Activated CD8-positive, alpha-beta memory T cell treated with anti-CD3 and anti-CD28 coated beads, Interleukin-2, amount 50 U/mL, for 48 hours (primary cell): ENCODE data around the gene FAHD2B.
"Not testable (repeated sequence)": the region's sequence is repeated elsewhere in the genome, so short reads cannot be mapped to it uniquely, and the experiment has no call there.

ENCODE experiments used
- DNase-seq: peaks from one replicate; pipeline ENCODE4 v3.0.0-alpha.2; 2020

The FAHD2B gene, protein sequence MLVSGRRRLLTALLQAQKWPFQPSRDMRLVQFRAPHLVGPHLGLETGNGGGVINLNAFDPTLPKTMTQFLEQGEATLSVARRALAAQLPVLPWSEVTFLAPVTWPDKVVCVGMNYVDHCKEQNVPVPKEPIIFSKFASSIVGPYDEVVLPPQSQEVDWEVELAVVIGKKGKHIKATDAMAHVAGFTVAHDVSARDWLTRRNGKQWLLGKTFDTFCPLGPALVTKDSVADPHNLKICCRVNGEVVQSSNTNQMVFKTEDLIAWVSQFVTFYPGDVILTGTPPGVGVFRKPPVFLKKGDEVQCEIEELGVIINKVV

DNA sequence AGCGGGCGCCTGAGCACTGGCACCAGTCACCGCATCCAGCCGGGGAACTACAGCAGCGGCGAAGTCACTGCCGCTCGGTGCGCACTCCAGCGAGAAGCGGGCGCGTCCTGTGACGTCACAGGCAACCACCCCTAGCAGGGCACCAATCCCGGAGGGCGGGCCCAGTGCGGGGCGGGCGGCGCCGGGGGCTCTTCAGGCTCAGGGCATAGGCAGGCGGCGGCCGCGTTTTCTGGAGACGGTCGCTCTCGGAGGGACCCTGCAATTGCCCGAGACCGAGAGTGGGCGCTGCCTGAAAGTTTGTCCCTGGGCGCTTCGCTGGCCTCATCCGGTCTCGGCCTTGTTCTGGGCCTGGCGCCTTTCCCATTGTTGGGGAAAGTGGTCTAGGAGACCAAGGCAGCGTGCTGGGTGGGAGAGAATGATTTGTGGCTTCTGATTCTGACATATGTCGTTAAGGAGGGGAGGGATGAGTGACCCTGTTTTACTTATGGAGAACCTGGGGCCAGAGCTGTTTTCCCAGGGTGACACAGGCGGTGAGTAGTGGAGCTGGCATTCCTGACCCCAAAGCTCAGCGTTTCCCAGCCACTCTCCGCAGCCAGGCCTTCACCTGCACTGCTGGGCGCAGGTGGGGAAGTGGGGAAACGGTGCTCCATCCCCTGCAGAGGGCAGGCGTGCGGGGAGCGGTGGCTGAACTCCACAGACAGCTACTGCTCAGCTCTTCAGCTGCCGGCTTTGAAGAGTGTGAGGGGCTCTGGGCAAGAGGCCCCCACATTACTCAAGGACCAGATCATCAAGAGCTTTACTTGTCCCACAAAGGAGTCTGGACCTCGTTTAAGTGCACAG, at the start of gene FAHD2B:
TSS of gene FAHD2B (minus strand) at position 111 of the 840 bp plus-strand sequence. CDS start 3,176 bp downstream, outside the sequence.
- DNase-seq, result peak; percentile 89

DNA sequence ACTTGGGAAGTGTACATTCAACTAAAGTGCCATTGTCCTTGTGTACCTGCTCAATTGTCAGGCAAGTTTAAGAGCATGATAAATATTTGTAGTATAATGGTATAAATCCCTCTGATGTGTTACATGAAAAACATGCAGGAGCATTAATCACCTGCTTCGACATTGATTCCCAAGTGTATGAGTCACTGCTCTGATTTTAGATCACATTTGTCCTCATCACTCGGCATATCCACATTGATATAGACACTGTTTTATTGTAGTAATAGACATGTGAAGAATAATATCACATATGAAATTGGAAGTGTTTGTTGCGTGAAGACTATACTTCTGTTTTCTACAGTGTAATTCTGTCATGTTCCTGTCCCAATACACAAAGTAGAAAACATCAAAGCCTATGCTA, 49.3 kb upstream of the FAHD2B start:
- not testable (repeated sequence) for DNase-seq

DNA sequence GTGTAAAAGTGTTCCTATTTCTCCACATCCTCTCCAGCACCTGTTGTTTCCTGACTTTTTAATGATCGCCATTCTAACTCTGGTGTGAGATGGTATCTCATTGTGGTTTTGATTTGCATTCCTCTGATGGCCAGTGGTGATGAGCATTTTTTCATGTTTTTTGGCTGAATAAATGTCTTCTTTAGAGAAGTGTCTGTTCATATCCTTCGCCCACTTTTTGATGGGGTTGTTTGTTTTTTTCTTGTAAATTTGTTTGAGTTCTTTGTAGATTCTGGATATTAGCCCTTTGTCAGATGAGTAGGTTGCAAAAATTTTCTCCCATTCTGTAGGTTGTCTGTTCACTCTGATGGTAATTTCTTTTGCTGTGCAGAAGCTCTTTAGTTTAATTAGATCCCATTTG, 34.4 kb upstream of the FAHD2B start:
- not testable (repeated sequence) for DNase-seq

DNA sequence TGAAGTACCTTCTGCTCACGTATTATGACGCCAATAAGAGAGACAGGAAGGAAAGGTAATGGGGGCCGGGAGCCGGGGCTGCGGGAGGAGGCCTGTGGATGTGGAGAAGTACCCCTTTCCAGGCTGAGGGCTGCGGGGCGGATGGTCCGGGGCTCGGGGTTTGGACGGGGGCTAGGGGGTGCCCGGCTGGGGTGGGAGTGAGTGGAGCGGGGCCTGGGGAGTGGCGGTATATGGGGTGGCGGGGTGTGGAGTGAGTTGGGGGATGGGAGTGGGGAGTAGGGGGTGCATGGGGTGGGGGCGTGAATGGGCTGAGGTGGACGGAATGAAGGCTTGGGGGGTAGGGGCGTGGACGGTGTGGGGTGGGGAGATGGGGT, 19.2 kb upstream of the FAHD2B start:
- DNase-seq, result not testable (repeated sequence)

DNA sequence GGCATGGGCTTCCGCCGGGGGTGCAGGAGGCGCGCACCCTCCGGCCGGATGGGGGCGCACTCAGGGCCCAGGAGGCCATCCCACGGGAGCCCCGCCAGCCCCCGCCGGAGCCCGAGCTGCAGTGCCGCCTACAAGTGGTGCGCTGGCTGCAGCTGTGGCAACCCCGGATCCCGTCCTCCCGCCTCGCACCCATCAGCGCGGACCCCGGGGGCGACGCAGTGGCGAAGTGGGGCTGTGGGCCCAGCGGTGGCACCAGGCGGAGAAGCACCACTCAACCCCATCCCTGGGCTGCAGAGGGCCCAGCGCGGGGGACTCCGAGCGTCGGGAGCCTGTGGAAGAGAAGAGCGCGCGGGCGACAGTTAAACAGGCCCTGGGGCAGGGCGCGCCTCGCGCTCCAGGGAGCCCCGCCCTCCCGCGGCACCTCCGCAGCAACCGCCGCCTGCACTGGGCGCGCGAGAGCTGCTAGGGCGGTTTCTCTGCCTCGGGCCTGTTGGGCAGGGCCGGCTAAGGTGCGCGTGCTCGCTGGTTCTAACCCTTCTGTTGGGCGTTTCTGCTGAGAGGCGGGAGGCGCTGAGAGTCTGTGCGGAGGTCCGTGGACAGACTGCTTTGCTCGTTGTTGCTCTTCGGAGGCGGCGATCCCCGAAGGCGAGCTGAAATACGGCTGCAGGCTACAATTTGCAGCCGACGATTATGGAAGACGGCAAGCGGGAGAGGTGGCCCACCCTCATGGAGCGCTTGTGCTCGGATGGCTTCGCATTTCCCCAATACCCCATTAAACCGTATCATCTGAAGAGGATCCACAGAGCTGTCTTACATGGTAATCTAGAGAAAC, 18.6 kb upstream of the FAHD2B start, which contains the start of gene ANKRD36:
TSS of gene ANKRD36 (plus strand) at position 104 of the 832 bp plus-strand sequence. CDS start at position 691, 587 bp downstream.
- peak; percentile 92 for DNase-seq

DNA sequence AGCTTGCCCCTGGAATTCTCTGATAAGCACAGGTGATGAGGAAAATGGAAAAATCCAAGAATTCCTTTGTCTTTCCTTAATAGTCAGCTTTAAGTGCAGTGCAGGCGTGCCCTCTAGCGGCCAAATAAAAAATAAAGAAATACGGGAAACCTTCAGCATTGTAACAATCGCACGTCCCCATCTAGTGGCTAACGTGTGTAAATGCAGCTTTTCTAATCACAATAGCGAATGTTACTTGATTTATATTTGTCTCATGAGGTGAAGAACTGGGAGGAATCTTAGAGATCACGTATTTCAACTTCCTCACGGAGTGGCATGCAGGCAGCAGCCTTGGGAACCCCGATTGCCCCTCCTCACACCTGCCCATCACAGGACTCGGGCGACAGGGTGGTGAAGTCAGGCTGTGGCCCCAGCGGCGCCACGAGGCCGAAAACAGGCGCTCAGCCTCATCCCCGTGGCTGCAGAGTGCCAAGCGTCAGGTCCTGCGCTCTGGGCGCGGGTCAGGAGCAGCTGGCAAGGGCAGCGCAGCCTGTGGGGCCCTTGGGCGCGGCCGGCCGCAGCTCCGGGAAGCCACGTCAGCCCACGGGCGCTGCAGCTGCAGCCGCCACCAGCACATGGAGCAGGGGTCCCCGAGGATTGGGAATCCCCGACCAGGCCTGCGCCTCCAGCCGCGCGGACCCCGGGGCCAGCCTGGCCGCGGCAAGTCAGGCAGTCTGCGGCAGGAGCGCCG, 17.8 kb upstream of the FAHD2B start:
- DNase-seq, result peak; percentile 75

DNA sequence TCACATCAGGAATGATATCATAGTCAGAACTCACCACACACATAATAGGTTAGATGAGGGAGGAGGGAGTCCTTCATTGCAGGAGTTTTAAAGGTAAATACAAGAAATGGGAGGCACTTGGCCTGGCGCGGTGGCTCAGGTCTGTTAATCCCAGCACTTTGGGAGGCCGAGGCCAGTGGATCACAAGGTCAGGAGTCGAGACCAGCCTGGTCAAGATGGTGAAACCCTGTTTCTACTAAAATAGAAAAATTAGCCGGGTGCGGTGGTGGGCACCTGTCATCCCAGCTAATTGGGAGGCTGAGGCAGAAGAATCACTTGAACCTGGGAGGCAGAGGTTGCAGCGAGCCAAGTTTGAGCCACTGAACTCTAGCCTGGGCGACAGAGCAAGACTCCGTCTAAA, 16.6 kb upstream of the FAHD2B start:
- not testable (repeated sequence) for DNase-seq

DNA sequence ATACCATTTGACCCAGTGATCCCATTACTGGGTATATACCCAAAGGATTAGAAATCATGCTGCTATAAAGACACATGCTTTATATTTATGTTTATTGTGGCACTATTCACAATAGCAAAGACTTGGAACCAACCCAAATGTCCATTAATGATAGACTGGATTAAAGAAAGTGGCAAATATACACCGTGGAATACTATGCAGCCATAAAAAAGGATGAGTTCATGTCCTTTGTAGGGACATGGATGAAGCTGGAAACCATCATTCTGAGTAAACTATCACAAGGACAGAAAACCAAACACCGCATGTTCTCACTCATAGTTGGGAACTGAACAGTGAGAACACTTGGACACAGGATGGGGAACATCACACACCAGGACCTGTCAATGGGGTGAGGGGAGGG, 12.2 kb upstream of the FAHD2B start:
- not testable (repeated sequence) for DNase-seq

DNA sequence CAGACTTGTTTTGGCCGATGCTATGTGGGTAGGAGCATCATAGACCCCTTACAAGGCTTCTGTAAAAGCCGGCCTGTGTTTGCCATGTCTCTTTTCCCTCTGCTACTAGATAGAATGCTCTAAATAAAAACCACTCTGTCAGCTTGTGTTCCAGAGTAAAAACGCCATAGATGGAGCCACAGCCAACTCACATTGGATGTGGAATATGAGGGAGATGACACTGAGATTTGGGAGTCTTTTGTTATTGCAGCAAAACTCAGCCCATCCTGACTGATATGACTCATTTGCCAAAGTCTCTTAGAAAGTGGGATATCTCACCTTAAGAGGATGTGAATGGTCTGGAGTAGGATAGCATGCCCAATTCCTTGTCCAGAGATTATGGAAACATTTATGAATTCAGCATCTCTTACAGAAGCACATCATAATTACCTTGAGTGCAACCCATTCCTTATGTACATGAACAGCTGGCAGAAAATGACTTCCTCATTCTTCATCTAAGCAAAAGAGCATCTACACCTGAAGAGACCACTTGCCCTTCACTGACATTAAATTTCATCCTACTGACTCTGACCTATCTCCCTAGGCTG, 4.2 kb upstream of the FAHD2B start:
- DNase-seq, result not testable (repeated sequence)

DNA sequence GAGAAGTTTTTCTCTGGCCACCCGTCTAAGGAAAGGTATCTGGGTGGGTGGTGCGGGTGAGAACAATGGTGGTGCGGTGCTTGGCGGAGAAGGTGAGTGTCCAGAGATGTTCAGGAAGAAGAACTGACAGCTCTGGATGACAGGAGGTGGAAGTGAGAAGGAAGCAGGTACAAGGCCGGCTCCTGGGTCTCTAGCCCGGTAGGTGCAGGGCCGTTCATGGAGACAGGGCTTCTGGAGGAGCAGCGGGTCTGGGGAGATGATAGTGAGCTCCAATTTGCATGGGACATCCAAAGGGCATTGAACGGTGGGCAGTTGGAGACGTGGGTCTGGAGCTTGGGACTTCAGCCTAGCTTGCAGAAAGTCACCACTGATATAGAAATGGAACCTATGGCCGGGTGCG, 979 bp upstream of the FAHD2B start:
- DNase-seq, result no peak

DNA sequence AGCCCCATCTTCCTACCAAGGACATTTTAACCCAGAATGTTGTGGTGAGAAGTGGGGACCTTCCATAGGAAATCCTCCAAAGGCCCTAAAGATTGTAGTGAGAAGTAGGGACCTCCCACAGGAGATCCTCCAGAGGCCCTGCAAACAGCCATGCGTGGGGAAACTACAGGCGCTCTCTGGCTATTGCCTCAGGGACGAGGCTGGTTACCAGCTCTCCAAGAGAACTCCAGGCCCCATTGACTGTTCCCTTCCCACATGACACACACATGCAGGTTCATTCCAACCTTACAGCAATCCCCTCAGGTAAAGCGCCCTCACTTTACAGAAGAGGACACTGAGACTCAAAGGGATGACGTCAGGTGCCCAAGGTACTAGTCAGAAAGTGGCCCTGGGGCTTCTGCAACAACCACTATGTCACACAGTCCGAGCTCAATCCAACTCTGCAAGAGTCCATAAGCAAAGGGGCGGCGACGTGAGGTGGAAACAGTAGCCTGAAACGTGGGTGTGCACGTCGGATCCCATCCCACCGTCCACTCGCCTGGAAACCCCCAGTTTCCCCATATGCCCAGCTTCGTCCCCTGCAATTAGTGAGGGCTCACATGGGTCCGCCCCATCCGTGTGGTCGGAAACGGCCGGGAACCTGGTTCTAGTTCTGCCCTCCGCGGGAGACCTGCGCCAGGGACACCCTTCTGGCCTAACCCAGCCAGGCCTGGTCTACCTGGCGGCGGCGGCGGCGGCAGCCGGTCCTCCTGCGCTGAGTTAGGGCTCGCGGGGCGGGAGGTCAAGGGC, 505 bp downstream of the FAHD2B start:
- DNase-seq, result not testable (repeated sequence)

DNA sequence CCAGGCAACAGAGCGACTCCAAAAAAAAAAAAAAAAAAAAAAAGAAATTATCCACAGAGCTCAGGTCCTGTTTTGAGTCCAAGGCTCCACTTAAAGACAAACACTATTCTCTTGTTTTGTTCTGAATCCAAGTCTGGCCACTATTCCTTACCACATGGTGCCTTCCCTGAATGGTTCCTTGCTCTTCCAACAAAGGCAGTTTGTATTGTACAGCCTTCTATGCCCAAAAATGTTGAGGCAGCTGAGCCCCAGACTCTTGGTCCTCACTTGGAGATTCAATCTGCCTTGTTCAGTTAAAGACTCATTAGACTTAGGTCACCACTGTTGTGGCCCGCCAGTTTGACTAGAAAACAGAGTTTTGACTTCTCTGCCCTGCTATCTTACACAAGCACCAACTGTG, 1.7 kb downstream of the FAHD2B start:
- DNase-seq, result not testable (repeated sequence)

DNA sequence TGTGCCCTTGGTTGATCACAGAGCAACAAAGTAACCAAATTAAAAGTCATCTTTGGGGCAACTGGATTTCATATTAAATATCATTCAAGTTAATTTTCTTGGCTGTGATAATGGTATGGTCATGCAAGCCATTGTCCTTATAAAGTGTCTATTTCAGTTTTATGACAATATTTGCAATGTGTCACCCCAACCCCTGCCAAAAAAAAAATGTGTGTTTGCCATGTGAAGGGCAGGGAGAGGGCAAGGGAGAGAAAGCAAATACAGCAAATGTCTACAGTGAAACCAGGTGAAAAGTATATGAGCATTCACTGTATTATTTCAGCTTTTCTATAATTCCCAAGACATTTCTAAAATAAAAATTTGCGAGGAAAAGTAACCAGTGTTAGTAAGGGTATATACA, 6.0 kb downstream of the FAHD2B start:
- DNase-seq, result not testable (repeated sequence)

DNA sequence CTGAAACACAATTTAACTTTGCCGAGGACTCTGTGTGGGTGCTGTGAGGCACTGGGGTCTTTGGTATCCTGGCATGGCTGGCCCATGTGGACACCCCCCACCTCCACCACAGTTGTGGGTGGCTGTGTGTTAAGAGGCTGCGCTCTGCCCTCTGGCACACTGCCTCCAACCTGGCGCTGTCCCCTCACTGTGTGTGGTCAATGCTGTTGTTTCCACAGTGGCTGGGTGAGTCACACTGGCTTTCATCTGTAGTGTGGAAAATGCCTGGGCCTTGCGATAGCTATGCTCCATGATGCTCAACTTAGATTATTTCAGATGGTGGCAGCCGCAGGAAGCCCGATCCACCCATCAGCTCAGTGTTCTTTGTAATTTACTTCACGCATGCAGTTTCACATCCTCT, 9.6 kb downstream of the FAHD2B start:
- DNase-seq, result not testable (repeated sequence)

DNA sequence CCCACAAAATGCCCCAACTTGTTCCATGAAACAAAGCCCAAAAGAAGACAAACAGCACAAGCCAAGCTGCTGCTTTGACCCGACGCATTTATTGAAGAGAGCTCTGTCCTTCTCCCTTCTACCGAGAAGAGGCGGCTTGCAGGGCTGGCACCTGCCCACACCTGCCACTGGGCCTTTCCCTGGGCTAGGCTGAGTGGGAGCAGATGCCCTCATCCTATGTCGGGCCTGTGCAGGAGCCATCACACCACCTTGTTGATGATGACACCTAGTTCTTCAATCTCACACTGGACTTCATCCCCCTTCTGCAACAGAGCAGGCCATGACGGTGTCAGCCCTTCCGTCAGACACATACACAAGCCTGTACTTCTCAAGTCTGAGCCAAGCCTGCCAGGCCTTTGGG, 11.2 kb downstream of the FAHD2B start:
- not testable (repeated sequence) for DNase-seq

DNA sequence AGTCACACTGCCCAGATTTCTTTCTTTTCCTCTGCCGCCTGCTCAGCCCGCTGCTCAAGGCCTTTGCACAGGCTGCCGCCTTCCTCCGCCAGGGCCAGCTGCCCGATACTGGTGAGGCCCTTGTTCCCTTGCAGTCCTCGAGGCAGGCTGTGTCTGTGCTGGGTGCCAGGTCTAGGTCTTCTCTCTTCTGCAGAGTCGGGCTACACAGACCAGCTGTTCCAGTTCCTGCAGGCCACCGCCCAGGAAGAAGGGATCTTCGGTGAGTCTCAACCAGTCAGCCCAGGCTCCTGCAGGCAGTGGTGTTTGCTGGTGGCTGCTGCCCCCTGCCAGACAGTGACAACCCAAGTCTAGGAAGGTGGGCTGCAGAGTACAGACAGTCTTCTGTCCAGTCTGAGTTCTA, 12.5 kb downstream of the FAHD2B start:
- not testable (repeated sequence) for DNase-seq

DNA sequence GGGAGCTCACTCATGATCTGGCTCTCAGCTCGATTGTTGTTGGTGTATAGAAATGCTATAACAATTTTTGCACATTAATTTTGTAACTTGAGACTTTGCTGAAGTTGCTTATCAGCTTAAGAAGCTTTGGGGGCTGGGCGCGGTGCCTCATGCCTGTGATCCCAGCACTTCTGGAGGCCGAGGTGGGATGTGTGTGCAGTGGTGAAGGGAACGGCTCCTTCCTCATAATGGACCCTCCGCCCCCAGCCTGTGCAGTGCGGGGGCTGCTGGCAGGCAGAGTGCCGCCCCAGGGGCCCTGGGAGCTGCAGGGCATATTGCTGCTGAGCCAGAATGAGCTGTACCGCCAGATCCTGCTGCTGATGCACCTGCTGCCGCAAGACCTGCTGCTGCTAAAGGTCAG, 13.8 kb downstream of the FAHD2B start:
- DNase-seq, result not testable (repeated sequence)

DNA sequence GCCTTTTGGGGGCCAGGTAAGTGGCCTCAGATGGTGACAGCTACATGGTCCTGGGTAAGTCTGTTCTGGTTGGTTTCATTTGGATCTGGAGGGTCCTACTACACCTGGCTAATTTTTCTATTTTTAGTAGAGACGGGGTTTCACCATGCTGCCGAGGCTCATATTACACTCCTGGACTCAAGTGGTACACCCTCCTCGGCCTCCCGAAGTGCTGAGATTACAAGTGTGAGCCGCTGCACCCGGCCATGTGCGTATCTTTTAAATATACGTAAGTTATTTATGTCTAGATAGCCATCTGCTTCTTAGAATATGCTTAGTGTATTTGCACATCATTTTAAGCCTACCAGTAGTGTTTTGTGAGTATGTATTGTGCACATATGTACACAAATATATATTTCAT, 17.5 kb downstream of the FAHD2B start:
- not testable (repeated sequence) for DNase-seq

DNA sequence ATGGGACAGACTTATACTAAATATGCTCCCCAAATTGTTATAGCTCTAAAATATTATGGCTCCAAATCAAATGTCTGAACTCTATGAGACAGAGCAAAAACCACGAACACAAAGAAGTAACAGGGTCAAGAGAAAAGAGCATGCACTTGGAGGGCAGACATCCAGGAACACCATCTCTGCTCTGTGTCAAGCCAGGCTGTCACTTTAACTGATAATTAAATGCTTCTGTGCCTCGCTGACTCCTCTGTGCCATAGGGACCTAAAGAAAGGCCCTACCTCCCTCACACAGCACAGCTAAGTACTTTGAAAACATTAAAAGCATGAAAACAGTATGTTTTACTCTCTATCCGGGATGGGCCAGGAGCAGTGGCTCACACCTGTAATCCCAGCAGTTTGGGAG, 23.8 kb downstream of the FAHD2B start:
- not testable (repeated sequence) for DNase-seq

DNA sequence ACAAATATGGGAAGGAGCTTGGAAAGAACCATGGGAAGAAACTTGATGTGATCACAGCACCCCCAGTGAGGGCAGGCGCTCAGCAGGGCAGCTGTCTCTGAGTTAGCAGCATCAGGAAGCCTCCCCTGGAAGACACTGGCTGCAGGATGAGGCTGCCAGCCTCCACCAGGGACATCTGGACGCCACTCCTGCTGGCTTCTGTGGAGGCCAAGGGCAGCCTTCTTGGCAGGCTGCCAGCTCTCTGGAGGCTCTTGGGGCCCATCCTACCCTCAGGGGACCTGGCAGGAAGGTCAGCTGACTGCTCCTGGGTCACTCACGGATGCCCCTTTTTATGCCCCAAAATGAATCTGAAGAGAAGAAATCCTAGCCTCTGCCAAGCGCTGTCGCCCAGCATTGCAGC, 26.0 kb downstream of the FAHD2B start:
- DNase-seq, result not testable (repeated sequence)

DNA sequence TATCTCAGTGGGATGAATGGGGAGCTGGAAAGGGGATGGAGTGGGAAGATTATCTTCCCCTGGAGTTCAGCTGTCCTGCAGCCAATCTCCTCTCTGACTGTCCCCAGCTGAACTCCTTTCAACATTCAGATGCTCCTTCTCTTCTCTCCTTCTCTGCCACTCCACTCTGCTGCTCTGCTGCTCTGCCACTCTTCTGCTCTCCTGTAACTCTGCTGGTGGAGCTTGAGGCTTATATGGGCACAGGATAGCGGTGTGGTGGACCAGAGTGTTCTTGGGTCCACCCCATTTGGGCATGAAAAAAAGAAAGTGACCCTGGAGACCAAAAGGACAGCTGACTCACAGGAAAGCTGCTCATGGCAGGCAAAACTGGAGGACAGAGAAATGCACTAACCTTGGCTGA, 26.6 kb downstream of the FAHD2B start:
- no peak for DNase-seq
